HEK293 (cell line): ENCODE results near the gene RAB40C.

Source experiments
- KLF16 ChIP-seq: fragments of 450-650 bp; formaldehyde crosslinking; IDR thresholded peaks from 2 replicates; pipeline ENCODE4 v1.5.1; 2017; ENCODE audit warnings: missing biosample characterization, missing genetic modification characterization
- OVOL3 ChIP-seq: fragments of 450-650 bp; formaldehyde crosslinking; IDR thresholded peaks from 2 replicates; pipeline ENCODE4 v1.5.1; 2016; ENCODE audit warnings: missing biosample characterization, missing genetic modification characterization
- PATZ1 ChIP-seq: fragments of 450-650 bp; formaldehyde crosslinking; IDR thresholded peaks from 2 replicates; pipeline ENCODE4 v1.5.1; 2016; ENCODE audit warnings: missing biosample characterization, missing genetic modification characterization
- SCRT1 ChIP-seq: fragments of 450-650 bp; formaldehyde crosslinking; IDR thresholded peaks from 2 replicates; pipeline ENCODE4 v1.5.1; 2016; ENCODE audit warnings: missing biosample characterization, missing genetic modification characterization, borderline replicate concordance
- YY2 ChIP-seq: fragments of 450-650 bp; formaldehyde crosslinking; IDR thresholded peaks from 2 replicates; pipeline ENCODE4 v1.5.1; 2016; ENCODE audit warnings: missing biosample characterization, missing genetic modification characterization
- ZFP69B ChIP-seq: fragments of 450-650 bp; formaldehyde crosslinking; IDR thresholded peaks from 2 replicates; pipeline ENCODE4 v1.5.1; 2016; ENCODE audit warnings: missing biosample characterization, missing genetic modification characterization
- ZNF157 ChIP-seq: fragments of 450-650 bp; formaldehyde crosslinking; IDR thresholded peaks from 2 replicates; pipeline ENCODE4 v1.5.1; 2016; ENCODE audit warnings: missing biosample characterization, missing genetic modification characterization
- ZNF174 ChIP-seq: fragments of 450-650 bp; formaldehyde crosslinking; IDR thresholded peaks from 2 replicates; pipeline ENCODE4 v1.5.0; 2017; ENCODE audit warnings: missing biosample characterization, mild to moderate bottlenecking, missing genetic modification characterization
- ZNF2 ChIP-seq: fragments of 450-650 bp; formaldehyde crosslinking; IDR thresholded peaks from 2 replicates; pipeline ENCODE4 v1.5.1; 2016; ENCODE audit warnings: missing biosample characterization, missing genetic modification characterization
- ZNF248 ChIP-seq: fragments of 450-650 bp; formaldehyde crosslinking; IDR thresholded peaks from 2 replicates; pipeline ENCODE4 v1.5.1; 2017; ENCODE audit warnings: missing biosample characterization, missing genetic modification characterization
- ZNF311 ChIP-seq: fragments of 450-650 bp; formaldehyde crosslinking; IDR thresholded peaks from 2 replicates; pipeline ENCODE4 v1.5.1; 2017; ENCODE audit warnings: missing biosample characterization, missing genetic modification characterization, borderline replicate concordance
- ZNF362 ChIP-seq: fragments of 450-650 bp; formaldehyde crosslinking; IDR thresholded peaks from 2 replicates; pipeline ENCODE4 v1.5.1; 2016; ENCODE audit warnings: missing biosample characterization, missing genetic modification characterization
- ZNF366 ChIP-seq: fragments of 450-650 bp; formaldehyde crosslinking; conservative IDR thresholded peaks from 2 replicates; pipeline ENCODE4 v1.5.1; 2016; ENCODE audit warnings: missing biosample characterization, missing genetic modification characterization
- ZNF398 ChIP-seq: fragments of 450-650 bp; formaldehyde crosslinking; IDR thresholded peaks from 2 replicates; pipeline ENCODE4 v1.5.1; 2017; ENCODE audit warnings: missing biosample characterization, missing genetic modification characterization
- ZNF423 ChIP-seq: fragments of 450-650 bp; formaldehyde crosslinking; IDR thresholded peaks from 2 replicates; pipeline ENCODE4 v1.5.1; 2016; ENCODE audit warnings: missing biosample characterization, missing genetic modification characterization
- ZNF529 ChIP-seq: fragments of 450-650 bp; formaldehyde crosslinking; IDR thresholded peaks from 2 replicates; pipeline ENCODE4 v1.5.1; 2017; ENCODE audit warnings: missing genetic modification characterization, missing biosample characterization; ENCODE audit not compliant: insufficient replicate concordance
- ZNF558 ChIP-seq: fragments of 450-650 bp; formaldehyde crosslinking; IDR thresholded peaks from 2 replicates; pipeline ENCODE4 v1.5.1; 2016; ENCODE audit warnings: missing biosample characterization, missing genetic modification characterization
- ZNF658 ChIP-seq: fragments of 450-650 bp; formaldehyde crosslinking; IDR thresholded peaks from 2 replicates; pipeline ENCODE4; 2016; ENCODE audit warnings: missing biosample characterization, missing genetic modification characterization
- ZNF76 ChIP-seq: fragments of 450-650 bp; formaldehyde crosslinking; IDR thresholded peaks from 2 replicates; pipeline ENCODE4; 2016; ENCODE audit warnings: low read depth, missing biosample characterization, missing genetic modification characterization, borderline replicate concordance
- ZNF791 ChIP-seq: fragments of 450-650 bp; formaldehyde crosslinking; IDR thresholded peaks from 2 replicates; pipeline ENCODE4 v1.5.1; 2016; ENCODE audit warnings: missing biosample characterization, missing genetic modification characterization
- ZNF830 ChIP-seq: fragments of 450-650 bp; IDR thresholded peaks from 2 replicates; pipeline ENCODE4 v1.5.0; 2018; ENCODE audit warnings: missing biosample characterization, missing genetic modification characterization, low read depth, mild to moderate bottlenecking, moderate library complexity
- TF ChIP-seq, protein P1 (sequence below): fragments of 450-650 bp; formaldehyde crosslinking; IDR thresholded peaks from 2 replicates; pipeline ENCODE4 v1.5.1; 2016; ENCODE audit warnings: missing biosample characterization, missing genetic modification characterization, borderline replicate concordance
- TF ChIP-seq, protein P2 (sequence below): fragments of 450-650 bp; formaldehyde crosslinking; IDR thresholded peaks from 2 replicates; pipeline ENCODE4 v1.5.0; 2017; ENCODE audit warnings: missing biosample characterization, missing genetic modification characterization, borderline replicate concordance
- TF ChIP-seq, protein P3 (sequence below): fragments of 450-650 bp; formaldehyde crosslinking; IDR thresholded peaks from 2 replicates; pipeline ENCODE4 v1.5.1; 2016; ENCODE audit warnings: missing biosample characterization, missing genetic modification characterization
- TF ChIP-seq, protein P4 (sequence below): IDR thresholded peaks from 2 replicates; pipeline ENCODE4 v1.6.1; 2011; ENCODE audit warnings: mild to moderate bottlenecking, low read depth, low read length, borderline replicate concordance

RAB40C gene

DNA sequence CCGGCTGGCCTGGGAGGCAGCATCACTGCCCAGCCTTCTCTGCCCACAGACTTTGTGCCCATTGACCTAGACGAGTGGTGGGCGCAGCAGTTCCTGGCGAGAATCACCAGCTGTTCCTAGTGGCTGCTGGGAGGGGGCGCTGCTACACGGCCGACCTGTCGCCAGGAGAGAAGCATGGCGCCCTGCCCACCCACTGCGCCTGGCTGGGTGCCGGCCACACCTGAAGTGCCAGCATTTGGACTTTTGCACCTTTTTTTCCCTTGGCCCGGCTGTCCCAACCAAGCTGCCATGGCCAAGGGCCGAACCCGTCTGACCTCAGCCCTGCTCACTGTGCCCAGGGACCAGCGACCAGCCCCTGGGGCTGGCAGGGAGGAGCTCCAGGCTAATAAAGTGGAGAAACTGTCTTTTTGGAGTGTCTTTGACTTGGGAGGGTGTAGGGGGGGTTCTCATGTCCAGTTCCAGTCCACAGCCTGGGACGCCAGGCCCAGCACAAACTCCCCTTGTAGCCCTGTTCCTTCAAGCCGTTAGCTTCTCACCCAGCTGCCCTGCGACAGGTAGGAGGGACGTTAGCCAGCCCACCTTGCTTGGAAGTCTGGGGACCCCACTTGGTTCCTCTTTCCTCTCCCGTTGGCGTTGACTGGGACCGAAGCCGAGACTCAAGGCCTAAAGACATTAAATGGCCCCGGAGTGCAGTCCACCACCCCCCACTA is 58.4 kb downstream of the RAB40C start (continued):
- TF ChIP-seq SCRT1 (tag by site-specific recombination) (peak; percentile 25; the same call in 1 of the 2 replicates), PATZ1 (0 out of 2 replicates have a peak, but pooled peaks have one; percentile 43), ZNF558 (no peak), ZNF248 (tag by site-specific recombination) (no peak), ZNF76 (tag by site-specific recombination) (no peak), ZNF423 (tag by site-specific recombination) (peak; percentile 58; the same call in 1 of the 2 replicates), ZNF174 (no peak), ZNF398 (tag by site-specific recombination) (no peak), ZNF830 (no peak), ZFP69B (tag by site-specific recombination) (no peak), ZNF658 (tag by site-specific recombination) (no peak), ZNF529 (no peak), ZNF366 (no peak), ZNF2 (tag by site-specific recombination) (peak; percentile 84), ZNF362 (no peak), ZNF791 (tag by site-specific recombination) (no peak), ZNF157 (tag by site-specific recombination) (no peak), KLF16 (tag by site-specific recombination) (no peak), ZNF311 (tag by site-specific recombination) (no peak), YY2 (tag by site-specific recombination) (peak; percentile 74; the same call in 1 of the 2 replicates), OVOL3 (tag by site-specific recombination) (no peak)
- TF ChIP-seq, protein P1, sequence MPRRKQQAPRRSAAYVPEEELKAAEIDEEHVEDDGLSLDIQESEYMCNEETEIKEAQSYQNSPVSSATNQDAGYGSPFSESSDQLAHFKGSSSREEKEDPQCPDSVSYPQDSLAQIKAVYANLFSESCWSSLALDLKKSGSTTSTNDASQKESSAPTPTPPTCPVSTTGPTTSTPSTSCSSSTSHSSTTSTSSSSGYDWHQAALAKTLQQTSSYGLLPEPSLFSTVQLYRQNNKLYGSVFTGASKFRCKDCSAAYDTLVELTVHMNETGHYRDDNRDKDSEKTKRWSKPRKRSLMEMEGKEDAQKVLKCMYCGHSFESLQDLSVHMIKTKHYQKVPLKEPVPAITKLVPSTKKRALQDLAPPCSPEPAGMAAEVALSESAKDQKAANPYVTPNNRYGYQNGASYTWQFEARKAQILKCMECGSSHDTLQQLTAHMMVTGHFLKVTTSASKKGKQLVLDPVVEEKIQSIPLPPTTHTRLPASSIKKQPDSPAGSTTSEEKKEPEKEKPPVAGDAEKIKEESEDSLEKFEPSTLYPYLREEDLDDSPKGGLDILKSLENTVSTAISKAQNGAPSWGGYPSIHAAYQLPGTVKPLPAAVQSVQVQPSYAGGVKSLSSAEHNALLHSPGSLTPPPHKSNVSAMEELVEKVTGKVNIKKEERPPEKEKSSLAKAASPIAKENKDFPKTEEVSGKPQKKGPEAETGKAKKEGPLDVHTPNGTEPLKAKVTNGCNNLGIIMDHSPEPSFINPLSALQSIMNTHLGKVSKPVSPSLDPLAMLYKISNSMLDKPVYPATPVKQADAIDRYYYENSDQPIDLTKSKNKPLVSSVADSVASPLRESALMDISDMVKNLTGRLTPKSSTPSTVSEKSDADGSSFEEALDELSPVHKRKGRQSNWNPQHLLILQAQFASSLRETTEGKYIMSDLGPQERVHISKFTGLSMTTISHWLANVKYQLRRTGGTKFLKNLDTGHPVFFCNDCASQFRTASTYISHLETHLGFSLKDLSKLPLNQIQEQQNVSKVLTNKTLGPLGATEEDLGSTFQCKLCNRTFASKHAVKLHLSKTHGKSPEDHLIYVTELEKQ (tag by site-specific recombination), result no peak
- TF ChIP-seq, protein P2, sequence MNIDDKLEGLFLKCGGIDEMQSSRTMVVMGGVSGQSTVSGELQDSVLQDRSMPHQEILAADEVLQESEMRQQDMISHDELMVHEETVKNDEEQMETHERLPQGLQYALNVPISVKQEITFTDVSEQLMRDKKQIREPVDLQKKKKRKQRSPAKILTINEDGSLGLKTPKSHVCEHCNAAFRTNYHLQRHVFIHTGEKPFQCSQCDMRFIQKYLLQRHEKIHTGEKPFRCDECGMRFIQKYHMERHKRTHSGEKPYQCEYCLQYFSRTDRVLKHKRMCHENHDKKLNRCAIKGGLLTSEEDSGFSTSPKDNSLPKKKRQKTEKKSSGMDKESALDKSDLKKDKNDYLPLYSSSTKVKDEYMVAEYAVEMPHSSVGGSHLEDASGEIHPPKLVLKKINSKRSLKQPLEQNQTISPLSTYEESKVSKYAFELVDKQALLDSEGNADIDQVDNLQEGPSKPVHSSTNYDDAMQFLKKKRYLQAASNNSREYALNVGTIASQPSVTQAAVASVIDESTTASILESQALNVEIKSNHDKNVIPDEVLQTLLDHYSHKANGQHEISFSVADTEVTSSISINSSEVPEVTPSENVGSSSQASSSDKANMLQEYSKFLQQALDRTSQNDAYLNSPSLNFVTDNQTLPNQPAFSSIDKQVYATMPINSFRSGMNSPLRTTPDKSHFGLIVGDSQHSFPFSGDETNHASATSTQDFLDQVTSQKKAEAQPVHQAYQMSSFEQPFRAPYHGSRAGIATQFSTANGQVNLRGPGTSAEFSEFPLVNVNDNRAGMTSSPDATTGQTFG (tag by site-specific recombination), result no peak
- TF ChIP-seq, protein P3, sequence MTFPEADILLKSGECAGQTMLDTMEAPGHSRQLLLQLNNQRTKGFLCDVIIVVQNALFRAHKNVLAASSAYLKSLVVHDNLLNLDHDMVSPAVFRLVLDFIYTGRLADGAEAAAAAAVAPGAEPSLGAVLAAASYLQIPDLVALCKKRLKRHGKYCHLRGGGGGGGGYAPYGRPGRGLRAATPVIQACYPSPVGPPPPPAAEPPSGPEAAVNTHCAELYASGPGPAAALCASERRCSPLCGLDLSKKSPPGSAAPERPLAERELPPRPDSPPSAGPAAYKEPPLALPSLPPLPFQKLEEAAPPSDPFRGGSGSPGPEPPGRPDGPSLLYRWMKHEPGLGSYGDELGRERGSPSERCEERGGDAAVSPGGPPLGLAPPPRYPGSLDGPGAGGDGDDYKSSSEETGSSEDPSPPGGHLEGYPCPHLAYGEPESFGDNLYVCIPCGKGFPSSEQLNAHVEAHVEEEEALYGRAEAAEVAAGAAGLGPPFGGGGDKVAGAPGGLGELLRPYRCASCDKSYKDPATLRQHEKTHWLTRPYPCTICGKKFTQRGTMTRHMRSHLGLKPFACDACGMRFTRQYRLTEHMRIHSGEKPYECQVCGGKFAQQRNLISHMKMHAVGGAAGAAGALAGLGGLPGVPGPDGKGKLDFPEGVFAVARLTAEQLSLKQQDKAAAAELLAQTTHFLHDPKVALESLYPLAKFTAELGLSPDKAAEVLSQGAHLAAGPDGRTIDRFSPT (tag by site-specific recombination), result peak; percentile 95
- TF ChIP-seq, protein P4, sequence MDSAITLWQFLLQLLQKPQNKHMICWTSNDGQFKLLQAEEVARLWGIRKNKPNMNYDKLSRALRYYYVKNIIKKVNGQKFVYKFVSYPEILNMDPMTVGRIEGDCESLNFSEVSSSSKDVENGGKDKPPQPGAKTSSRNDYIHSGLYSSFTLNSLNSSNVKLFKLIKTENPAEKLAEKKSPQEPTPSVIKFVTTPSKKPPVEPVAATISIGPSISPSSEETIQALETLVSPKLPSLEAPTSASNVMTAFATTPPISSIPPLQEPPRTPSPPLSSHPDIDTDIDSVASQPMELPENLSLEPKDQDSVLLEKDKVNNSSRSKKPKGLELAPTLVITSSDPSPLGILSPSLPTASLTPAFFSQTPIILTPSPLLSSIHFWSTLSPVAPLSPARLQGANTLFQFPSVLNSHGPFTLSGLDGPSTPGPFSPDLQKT, result no peak
